Skin epidermis (tissue), 12 donors: ENCODE results near the gene CHTF18.

ENCODE experiments used
- H3K27ac ChIP-seq, 21 experiments: fragments of 200-600 bp; sonication (generic) in 11 of 21; one replicate each; pipeline ENCODE4 v1.5.0; 2020; ENCODE audit warnings: mild to moderate bottlenecking in 3 of 21, inconsistent platforms in 2 of 21, moderate library complexity in 2 of 21
- H3K4me3 ChIP-seq, 7 experiments: fragments of 200-600 bp; sonication (generic) in 2 of 7; one replicate each; pipeline ENCODE4 v1.5.0; 2020; ENCODE audit warnings: inconsistent platforms in 2 of 7, mild to moderate bottlenecking in 2 of 7, moderate library complexity in 1 of 7

CHTF18 gene

GRCh38 chr16:800834-801511, 12.6 kb downstream of the CHTF18 start:
- H3K27ac ChIP-seq = no peak overlapping the region
- H3K4me3 ChIP-seq = no peak overlapping the region

GRCh38 chr16:801584-802363, 13.4 kb downstream of the CHTF18 start:
- Histone ChIP-seq H3K27ac (no peak overlapping the region), H3K4me3 (no peak overlapping the region)

GRCh38 chr16:802461-802860, 14.0 kb downstream of the CHTF18 start:
- Histone ChIP-seq H3K27ac (no peak overlapping the region), H3K4me3 (no peak overlapping the region)

- no peak overlapping the region for H3K27ac ChIP-seq
- H3K4me3 ChIP-seq = no peak overlapping the region
Observed at GRCh38 chr16:802914-803753, 14.7 kb downstream of the CHTF18 start.

- no peak overlapping the region for H3K4me3 ChIP-seq
- no peak overlapping the region for H3K27ac ChIP-seq
Observed at GRCh38 chr16:803754-804080, 15.3 kb downstream of the CHTF18 start.

GRCh38 chr16:804193-805048, 16.0 kb downstream of the CHTF18 start:
- Histone ChIP-seq H3K27ac (no peak overlapping the region), H3K4me3 (no peak overlapping the region)

GRCh38 chr16:805474-805873, 17.1 kb downstream of the CHTF18 start:
- H3K4me3 ChIP-seq = no peak overlapping the region
- H3K27ac ChIP-seq = no peak overlapping the region

GRCh38 chr16:807347-808084, 19.1 kb downstream of the CHTF18 start:
- Histone ChIP-seq H3K27ac (peak overlapping the region; percentile 79 to 98 (median 92)), H3K4me3 (peak overlapping the region; percentile 60 to 91 (median 81))

GRCh38 chr16:808085-808386, 19.6 kb downstream of the CHTF18 start:
- H3K27ac ChIP-seq = peak overlapping the region in 16 of 21 experiments; percentile 71 to 98 (median 92)
- H3K4me3 ChIP-seq = peak overlapping the region; percentile 60 to 91 (median 81)

GRCh38 chr16:813204-813915, 24.9 kb downstream of the CHTF18 start:
- Histone ChIP-seq H3K4me3 (no peak overlapping the region), H3K27ac (no peak overlapping the region)

GRCh38 chr16:813916-814412, 25.5 kb downstream of the CHTF18 start:
- no peak overlapping the region for H3K4me3 ChIP-seq
- no peak overlapping the region for H3K27ac ChIP-seq

- Histone ChIP-seq H3K27ac (no peak overlapping the region), H3K4me3 (no peak overlapping the region)
Observed at GRCh38 chr16:814974-815373, 26.6 kb downstream of the CHTF18 start.

GRCh38 chr16:815861-816260, 27.4 kb downstream of the CHTF18 start:
- no peak overlapping the region for H3K4me3 ChIP-seq
- H3K27ac ChIP-seq = no peak overlapping the region

- no peak overlapping the region for H3K27ac ChIP-seq
- H3K4me3 ChIP-seq = no peak overlapping the region
Observed at GRCh38 chr16:817001-817906, 28.8 kb downstream of the CHTF18 start.

- Histone ChIP-seq H3K4me3 (no peak overlapping the region), H3K27ac (no peak overlapping the region)
Observed at GRCh38 chr16:818132-818531, 29.7 kb downstream of the CHTF18 start.

GRCh38 chr16:818592-818991, 30.2 kb downstream of the CHTF18 start:
- no peak overlapping the region for H3K27ac ChIP-seq
- H3K4me3 ChIP-seq = no peak overlapping the region

GRCh38 chr16:819336-820043, 31.1 kb downstream of the CHTF18 start:
- no peak overlapping the region for H3K4me3 ChIP-seq
- no peak overlapping the region for H3K27ac ChIP-seq
